IPS-20b (cell line): ENCODE results near the gene BTBD17.
A peak's percentile ranks its signal among the peaks of the same experiment; 100 is the strongest.

ENCODE experiments used
- H3K27ac ChIP-seq: one replicate; pipeline ENCODE4 v1.5.1; 2013; ENCODE audit warnings: low read length
- H3K27me3 ChIP-seq: 2 replicates; pipeline ENCODE4 v1.6.1; 2013; ENCODE audit warnings: mild to moderate bottlenecking, low read length, inconsistent platforms; ENCODE audit not compliant: insufficient read depth
- H3K36me3 ChIP-seq: 2 replicates; pipeline ENCODE4 v1.6.1; 2013; ENCODE audit warnings: low read depth, mild to moderate bottlenecking, inconsistent platforms, low read length, moderate library complexity; ENCODE audit not compliant: insufficient read depth
- H3K4me1 ChIP-seq: 2 replicates; pipeline ENCODE4 v1.6.1; 2013; ENCODE audit warnings: mild to moderate bottlenecking, control low read depth, inconsistent platforms, low read length, moderate library complexity; ENCODE audit not compliant: insufficient read depth
- H3K4me3 ChIP-seq: 2 replicates; pipeline ENCODE4 v1.5.1; 2013; ENCODE audit warnings: mild to moderate bottlenecking, low read length, inconsistent platforms
- H3K9ac ChIP-seq: 2 replicates; pipeline ENCODE4 v1.6.1; 2013; ENCODE audit warnings: low read depth, mild to moderate bottlenecking, inconsistent platforms, low read length, moderate library complexity
- H3K9me3 ChIP-seq: 2 replicates; pipeline ENCODE4 v1.6.1; 2013; ENCODE audit warnings: mild to moderate bottlenecking, low read depth, low read length, inconsistent platforms; ENCODE audit not compliant: insufficient read depth

Gene BTBD17

DNA sequence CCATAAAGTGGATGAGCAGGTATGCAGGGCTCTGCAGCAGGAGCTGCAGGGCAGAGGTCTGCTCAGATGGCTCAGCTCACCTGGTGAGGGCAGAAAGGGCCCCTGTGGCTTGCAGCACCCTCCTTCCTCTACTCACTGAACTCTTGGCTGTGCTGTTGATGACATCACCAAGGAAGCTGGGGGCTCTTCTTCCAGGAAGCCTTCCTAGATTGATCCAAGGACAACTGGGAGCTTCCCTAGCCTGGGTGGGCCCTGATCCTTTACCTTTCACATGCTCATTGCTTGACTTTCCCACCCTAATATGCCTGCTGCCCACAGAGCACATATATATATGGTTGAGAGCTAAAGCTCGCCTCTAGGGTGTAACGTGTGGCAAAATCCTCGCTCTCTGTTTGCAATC, 33.2 kb downstream of the BTBD17 start:
- Histone ChIP-seq H3K9me3 (no peaks in the 10 kb centered on the region), H3K9ac (no peak overlapping the region), H3K4me1 (peaks cover 5% of the 10 kb centered on the region; the same call in 1 of the 2 replicates)

GRCh38 chr17:74326506-74326905, 35.2 kb downstream of the BTBD17 start:
- Histone ChIP-seq H3K9ac (no peak overlapping the region), H3K27me3 (peaks cover 59% of the 10 kb centered on the region), H3K4me3 (peak overlapping the region; percentile 74), H3K9me3 (no peaks in the 10 kb centered on the region), H3K36me3 (no peaks in the 10 kb centered on the region), H3K4me1 (no peaks in the 10 kb centered on the region; the same call in 1 of the 2 replicates), H3K27ac (no peak overlapping the region)

More for the DNA sequence above, 33.2 kb downstream of the BTBD17 start:
- Histone ChIP-seq H3K27ac (no peak overlapping the region), H3K4me3 (no peak overlapping the region), H3K36me3 (no peaks in the 10 kb centered on the region), H3K27me3 (peaks cover 51% of the 10 kb centered on the region)

- no peak within 1 kb of the TSS for H3K9ac ChIP-seq
- H3K27me3 ChIP-seq: peaks cover 59% of the 10 kb centered on the region
- no peak within 1 kb of the TSS for H3K27ac ChIP-seq
These were observed 35.8 kb downstream of the BTBD17 start, which contains the start of gene KIF19 for GRCh38 chr17:74325743-74326379. Gene KIF19, plus strand, starts transcription at chr17:74326226. Its CDS starts 124 bp downstream, at chr17:74326350.

GRCh38 chr17:74325376-74325742, 36.3 kb downstream of the BTBD17 start:
- H3K4me1 ChIP-seq: no peaks in the 10 kb centered on the region; the same call in 1 of the 2 replicates
- no peak overlapping the region for H3K9ac ChIP-seq
- H3K27ac ChIP-seq: no peak overlapping the region
- H3K9me3 ChIP-seq: no peaks in the 10 kb centered on the region
- no peaks in the 10 kb centered on the region for H3K36me3 ChIP-seq
- peak overlapping the region; percentile 74; the same call in 1 of the 2 replicates for H3K4me3 ChIP-seq
- H3K27me3 ChIP-seq: peaks cover 59% of the 10 kb centered on the region

More at GRCh38 chr17:74325743-74326379, 35.8 kb downstream of the BTBD17 start, which contains the start of gene KIF19:
- Histone ChIP-seq H3K9me3 (no peaks in the 10 kb centered on the region), H3K4me3 (peak within 1 kb of the TSS; percentile 74), H3K36me3 (no peaks in the 10 kb centered on the region), H3K4me1 (no peaks in the 10 kb centered on the region; the same call in 1 of the 2 replicates)

- Histone ChIP-seq H3K4me1 (no peaks in the 10 kb centered on the region; the same call in 1 of the 2 replicates), H3K27me3 (peaks cover 59% of the 10 kb centered on the region), H3K27ac (no peak overlapping the region), H3K4me3 (no peak overlapping the region), H3K36me3 (no peaks in the 10 kb centered on the region), H3K9me3 (no peaks in the 10 kb centered on the region), H3K9ac (no peak overlapping the region)
These were observed 37.1 kb downstream of the BTBD17 start for GRCh38 chr17:74324521-74324920.

GRCh38 chr17:74318391-74318790, 43.3 kb downstream of the BTBD17 start:
- H3K4me3 ChIP-seq: no peak overlapping the region
- H3K9me3 ChIP-seq: no peaks in the 10 kb centered on the region
- H3K36me3 ChIP-seq: no peaks in the 10 kb centered on the region
- H3K27ac ChIP-seq: no peak overlapping the region
- H3K4me1 ChIP-seq: no peaks in the 10 kb centered on the region
- peaks cover 9% of the 10 kb centered on the region; the same call in 1 of the 2 replicates for H3K27me3 ChIP-seq
- no peak overlapping the region for H3K9ac ChIP-seq

DNA sequence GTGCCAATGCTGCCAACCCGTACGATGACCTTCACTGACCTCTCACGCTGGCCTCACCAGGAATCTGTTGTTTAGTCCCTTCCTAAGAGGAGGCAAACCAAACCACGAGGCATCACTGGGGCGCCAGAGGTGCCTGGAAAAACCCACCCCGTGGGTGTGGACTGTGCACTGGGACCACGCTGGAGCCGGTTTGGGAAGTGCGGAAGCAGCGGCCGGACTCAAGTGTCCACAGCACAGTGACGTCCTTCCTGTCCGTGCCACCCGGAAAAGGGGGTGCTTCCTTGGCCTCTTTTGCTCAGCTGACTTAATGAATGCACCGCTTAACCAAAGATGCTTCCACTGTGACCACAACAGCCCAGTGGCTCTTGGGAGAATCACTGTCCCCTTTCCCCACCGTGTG, 44.6 kb downstream of the BTBD17 start:
- Histone ChIP-seq H3K4me3 (no peak overlapping the region), H3K9ac (no peak overlapping the region), H3K9me3 (peaks cover 6% of the 10 kb centered on the region; the same call in 1 of the 2 replicates), H3K4me1 (no peaks in the 10 kb centered on the region), H3K36me3 (no peaks in the 10 kb centered on the region), H3K27ac (no peak overlapping the region), H3K27me3 (peaks cover 4% of the 10 kb centered on the region; the same call in 1 of the 2 replicates)

DNA sequence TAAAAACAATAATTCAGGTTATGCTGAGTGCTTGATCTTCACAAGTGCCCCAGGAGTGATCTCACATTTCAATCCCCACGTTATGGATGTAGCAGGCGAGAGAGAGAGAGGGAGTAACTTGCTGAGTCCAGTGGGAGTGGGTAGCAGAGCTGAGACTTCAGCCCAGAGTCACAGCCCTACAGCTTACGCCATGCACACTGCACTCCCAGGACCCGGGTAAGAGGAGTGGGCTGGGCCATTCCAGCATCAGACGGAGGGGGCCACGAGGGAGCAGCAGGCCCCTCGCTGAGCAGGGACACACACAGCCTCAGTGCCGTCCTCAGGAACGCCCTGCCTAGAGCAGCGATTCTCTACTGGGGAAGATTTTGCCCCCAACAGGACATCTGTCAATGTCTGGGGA, 45.4 kb downstream of the BTBD17 start:
- Histone ChIP-seq H3K27me3 (no peaks in the 10 kb centered on the region; the same call in 1 of the 2 replicates), H3K9ac (no peak overlapping the region), H3K4me3 (no peak overlapping the region), H3K4me1 (no peaks in the 10 kb centered on the region), H3K36me3 (no peaks in the 10 kb centered on the region), H3K27ac (no peak overlapping the region), H3K9me3 (peaks cover 6% of the 10 kb centered on the region; the same call in 1 of the 2 replicates)

- Histone ChIP-seq H3K9ac (no peak overlapping the region), H3K27me3 (no peaks in the 10 kb centered on the region; the same call in 1 of the 2 replicates), H3K4me1 (no peaks in the 10 kb centered on the region), H3K36me3 (no peaks in the 10 kb centered on the region), H3K9me3 (peaks cover 6% of the 10 kb centered on the region; the same call in 1 of the 2 replicates), H3K27ac (no peak overlapping the region), H3K4me3 (no peak overlapping the region)
These were observed 46.8 kb downstream of the BTBD17 start for GRCh38 chr17:74314877-74315276.

DNA sequence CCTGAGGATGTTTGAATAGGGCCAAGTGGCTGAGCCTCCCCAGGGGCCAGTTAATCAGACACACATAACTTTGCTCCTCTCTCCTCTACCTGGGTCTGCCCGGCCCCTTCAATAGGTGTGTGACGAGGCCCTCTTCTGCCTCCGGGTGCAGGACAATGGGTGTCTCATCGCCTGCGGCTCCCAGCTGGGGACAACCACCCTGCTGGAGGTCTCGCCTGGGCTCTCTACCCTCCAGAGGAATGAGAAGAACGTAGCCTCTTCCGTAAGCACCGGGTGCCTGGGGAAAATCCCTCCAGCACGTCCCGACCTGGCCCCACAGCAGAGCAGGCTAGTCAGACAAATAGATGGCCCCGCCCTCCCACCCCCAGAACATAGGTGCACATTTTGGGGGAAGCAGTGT, 51.8 kb downstream of the BTBD17 start:
- no peaks in the 10 kb centered on the region for H3K36me3 ChIP-seq
- no peak overlapping the region for H3K27ac ChIP-seq
- no peaks in the 10 kb centered on the region; the same call in 1 of the 2 replicates for H3K27me3 ChIP-seq
- no peaks in the 10 kb centered on the region for H3K4me1 ChIP-seq
- H3K4me3 ChIP-seq: no peak overlapping the region
- no peak overlapping the region for H3K9ac ChIP-seq
- peaks cover 6% of the 10 kb centered on the region; the same call in 1 of the 2 replicates for H3K9me3 ChIP-seq

GRCh38 chr17:74307984-74308773, 53.5 kb downstream of the BTBD17 start:
- no peak overlapping the region for H3K27ac ChIP-seq
- peaks cover 6% of the 10 kb centered on the region; the same call in 1 of the 2 replicates for H3K9me3 ChIP-seq
- no peaks in the 10 kb centered on the region for H3K4me1 ChIP-seq
- no peak overlapping the region for H3K9ac ChIP-seq
- no peaks in the 10 kb centered on the region; the same call in 1 of the 2 replicates for H3K27me3 ChIP-seq
- H3K36me3 ChIP-seq: no peaks in the 10 kb centered on the region
- no peak overlapping the region for H3K4me3 ChIP-seq
